NCI-H187 (cell line): ENCODE data around the gene ARHGEF25.
"Not testable (repeated sequence)": the region's sequence is repeated elsewhere in the genome, so short reads cannot be mapped to it uniquely, and the experiment has no call there.

ENCODE experiments used
- DNase-seq, 2 experiments: peaks; one replicate each; lab custom pipeline; 2025; lab: John Stamatoyannopoulos, UW

The ARHGEF25 gene

DNA sequence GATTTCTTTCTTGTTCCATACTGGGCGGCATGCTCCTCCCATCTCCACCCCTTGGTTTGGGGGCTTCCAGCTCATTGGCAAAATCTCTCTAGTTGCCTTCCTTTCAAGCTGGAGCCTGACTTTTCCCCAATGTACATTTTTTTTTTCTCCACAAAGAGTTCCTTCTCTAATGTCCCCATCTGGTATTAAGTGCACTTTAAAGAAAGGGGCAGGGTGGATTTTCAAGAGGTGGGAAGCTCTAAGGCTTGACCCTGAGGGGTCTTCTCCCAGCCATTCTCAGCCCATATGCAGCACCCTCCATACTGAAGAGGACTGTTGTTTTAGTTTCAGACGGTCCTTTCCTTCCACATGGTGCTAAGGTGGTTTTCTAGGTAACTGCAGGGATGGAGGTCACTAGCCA lies 26.1 kb upstream of the ARHGEF25 start:
- no peak for DNase-seq

DNA sequence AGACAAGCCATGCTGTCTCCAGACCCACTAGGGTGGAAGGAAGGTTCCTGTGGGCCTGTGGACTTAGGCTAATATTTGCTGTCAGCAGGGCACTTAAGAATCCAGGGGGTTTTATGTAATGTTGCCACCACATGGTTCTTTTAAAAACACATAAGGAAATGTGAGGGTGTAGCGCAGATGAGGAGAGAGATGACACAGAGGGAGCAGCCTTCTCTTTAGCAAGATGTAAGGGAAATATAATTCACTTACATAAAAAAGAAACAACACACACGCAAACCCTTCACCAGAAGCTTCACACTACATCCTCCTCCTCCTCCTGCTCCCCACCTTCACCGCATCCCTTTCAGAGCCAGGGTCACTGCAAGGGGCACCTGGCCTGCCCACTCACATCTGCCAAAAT lies 25.1 kb upstream of the ARHGEF25 start:
- no peak for DNase-seq

DNA sequence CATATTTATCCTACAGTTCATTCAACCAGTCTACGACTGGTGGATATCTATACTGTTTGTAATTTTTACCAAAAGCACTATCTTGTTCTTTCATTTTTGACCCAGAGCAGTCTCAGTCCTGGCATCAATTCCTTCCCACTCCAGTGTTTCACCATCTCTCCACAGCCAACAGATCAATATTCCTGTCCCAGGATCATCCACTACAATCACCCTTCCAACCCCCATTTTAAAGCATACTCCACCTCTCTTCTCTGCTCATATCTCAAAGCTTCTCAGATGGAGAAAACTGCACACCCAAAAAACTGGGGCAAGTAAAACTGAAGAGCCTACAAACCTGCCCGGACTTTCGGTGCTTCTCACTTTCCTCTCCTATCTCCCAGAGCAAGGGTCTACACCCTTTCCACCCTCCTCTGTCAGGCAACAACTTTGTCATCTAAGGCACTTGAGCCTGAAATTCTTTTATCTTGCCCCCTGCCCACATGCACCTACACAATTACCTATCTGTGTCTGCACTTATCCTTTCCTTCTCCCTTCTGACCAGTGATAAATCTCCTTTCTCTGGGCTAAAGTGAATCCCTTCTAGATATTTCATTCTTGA lies 24.3 kb upstream of the ARHGEF25 start:
- DNase-seq: no peak

DNA sequence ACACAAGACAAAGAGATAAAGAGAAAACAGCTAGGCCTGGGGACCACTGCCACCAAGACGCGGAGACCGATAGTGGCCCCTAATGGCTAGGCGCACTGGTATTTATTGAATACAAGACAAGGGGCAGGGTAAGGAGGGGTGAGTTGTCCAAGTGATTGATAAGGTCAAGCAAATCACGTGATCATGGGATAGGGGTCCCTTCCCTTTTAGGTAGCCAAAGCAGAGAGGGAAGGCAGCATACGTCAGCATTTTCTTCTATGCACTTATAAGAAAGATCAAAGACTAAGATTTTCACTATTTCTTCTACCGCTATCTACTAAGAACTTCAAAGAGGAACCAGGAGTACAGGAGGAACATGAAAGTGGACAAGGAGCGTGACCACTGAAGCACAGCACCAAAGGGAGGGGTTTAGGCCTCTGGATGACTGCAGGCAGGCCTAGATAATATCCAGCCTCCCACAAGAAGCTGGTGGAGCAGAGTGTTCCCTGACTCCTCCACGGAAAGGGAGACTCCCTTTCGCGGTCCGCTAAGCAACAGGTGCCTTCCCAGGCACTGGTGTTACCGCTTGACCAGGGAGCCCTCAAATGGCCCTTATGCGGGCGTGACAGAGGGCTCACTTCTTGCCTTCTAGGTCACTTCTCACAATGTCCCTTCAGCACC lies 22.2 kb upstream of the ARHGEF25 start:
- DNase-seq: not testable (repeated sequence)

DNA sequence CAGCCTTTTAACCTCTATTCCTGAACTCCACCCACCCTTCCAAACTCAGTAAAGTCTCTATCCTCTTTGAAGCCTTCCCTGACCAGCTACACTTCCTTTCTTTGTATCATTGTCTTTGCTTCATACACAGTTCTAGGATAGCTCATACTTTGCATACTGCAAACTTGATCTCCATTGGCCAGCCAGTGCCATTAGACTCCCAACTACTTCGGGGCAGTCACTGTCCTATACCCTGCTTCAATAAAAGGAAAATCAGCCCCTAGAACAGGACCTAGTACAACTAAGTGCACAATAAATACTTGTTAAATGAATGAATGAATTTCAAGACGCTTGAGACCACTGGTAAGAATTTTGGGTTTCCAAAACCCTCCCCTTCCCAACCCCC lies 20.8 kb upstream of the ARHGEF25 start:
- no peak for DNase-seq

DNA sequence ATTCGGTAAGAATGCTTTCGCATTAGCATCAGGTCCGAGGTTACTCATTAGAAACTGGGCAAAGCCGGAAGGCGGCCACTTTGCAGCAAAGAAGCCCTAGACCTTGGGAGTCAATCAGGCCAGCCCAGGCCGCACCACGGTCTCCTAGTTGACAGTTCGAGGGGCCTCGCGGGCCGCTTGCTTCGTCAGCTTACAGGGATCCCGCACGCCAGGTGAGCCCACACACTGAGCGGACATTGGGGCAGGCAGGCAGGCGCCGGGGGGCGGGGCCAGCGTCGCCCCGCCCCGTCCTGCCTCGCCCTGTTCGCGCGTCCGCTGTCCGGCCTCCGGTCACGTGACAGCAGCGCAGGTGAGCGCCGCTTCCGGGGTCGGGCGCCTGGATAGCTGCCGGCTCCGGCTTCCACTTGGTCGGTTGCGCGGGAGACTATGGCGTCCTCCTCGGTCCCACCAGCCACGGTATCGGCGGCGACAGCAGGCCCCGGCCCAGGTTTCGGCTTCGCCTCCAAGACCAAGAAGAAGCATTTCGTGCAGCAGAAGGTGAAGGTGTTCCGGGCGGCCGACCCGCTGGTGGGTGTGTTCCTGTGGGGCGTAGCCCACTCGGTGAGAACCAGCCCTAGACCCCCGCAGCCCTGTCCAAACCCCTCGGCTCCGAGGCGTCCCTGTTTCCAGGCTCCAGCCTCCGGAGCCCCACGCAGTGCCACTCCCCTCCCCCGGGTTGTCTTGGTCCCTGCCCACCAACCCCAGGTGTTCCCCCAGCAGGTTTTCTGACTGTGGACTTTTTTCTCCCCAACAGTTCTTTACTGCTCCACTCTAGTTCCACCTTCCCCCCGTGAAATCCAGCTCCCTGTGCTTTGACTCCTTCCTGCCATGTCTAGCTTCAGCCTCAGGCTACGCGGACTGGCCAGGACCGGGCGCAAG lies 20.1 kb upstream of the ARHGEF25 start, which contains the start of gene PIP4K2C:
Gene PIP4K2C, plus strand, starts transcription at position 329 of the 918 bp plus-strand sequence. Its CDS starts 98 bp downstream, at position 427.
- DNase-seq: peak; percentile 89

DNA sequence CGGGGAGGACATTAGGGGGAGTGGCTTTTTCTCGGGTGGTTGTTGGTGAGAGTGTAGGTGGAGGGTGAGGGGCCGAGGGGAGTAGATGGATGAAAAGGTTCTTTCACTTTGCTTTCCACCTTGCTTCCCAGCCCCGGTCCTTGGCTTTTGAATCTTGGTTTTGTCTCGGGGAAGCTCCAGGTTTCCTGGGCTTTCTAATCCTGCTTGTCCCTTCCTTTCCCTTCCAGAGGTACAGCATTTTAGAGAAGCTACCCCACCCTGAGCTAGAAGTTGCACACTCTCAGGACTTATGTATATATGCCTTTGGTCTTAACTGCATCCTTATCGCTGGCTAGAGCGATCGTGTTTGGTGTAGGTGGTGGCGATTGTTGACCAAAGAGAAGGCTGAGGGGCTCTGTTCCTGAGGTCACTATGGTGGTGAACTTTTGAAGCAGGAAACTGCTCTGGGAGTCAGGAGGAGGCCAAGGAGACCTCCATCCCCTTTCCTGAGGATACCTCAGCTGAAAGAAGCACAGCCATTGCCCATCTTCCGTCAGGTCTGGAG lies 19.4 kb upstream of the ARHGEF25 start:
- DNase-seq: no peak

DNA sequence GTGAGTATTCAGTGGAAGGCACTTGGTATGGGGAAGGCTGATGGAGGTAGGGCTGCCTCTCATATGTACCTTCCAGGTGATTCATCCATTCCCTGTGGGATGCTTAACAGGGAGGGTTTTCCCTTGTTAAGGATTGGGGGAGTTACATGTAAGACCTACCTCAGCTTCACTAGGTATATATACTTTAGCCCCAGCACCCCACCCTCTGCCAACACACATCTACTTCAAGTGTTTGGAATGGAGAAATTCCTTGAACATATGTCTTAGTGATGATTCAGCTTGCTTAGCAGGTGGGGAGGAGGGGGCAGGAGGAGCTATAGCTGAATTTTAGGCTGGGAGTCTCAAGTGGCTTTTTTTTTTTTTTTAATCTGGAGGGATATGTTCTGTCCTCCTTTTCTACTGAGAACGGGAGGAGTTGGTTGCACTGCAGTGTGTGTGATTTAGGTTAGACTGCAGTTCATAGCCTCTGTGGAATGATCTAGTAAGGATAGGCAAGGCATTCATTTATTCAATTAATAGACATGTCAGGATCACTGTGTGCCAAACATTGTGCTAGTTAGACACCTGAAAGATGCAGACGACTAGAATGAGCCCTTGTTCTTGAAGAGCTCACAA lies 18.6 kb upstream of the ARHGEF25 start:
- no peak for DNase-seq

DNA sequence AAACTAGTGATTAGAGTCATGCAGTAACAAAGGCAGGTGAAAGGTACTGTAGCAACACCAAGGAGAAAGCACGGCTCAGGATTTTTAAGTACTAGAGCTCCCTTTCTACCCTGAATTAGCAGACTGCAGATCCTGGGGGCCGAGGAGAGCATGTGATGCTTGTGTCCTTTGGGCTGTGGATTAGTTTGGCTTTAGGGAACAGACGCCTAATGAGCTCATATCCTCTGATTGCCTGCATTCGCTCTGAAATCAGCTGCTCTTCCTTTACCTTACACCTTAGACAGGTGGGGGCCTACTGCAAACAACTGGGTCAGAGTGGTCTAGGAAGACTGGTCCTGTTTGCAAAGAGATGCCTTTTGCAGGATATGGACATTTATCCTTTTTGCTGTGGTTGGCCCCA lies 18.0 kb upstream of the ARHGEF25 start:
- DNase-seq: no peak

DNA sequence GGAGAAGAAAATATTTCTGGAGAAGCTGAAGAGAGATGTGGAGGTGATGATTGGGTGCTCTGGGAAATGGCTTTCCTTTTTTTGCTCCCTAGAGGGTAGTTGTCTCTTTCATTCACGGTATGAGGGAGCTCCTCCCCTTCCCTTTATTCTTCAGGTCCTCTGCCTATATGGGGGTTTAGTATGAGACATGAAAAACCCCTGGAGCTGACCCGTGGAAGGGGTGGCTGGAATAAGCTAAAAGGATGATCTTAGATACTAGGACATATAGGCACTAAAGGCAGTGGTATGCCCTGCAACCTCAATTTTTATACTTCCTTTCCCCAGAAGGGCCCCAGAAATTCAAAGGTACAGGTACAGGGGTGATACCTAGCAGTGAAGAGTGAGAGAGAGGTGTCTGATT lies 10.8 kb upstream of the ARHGEF25 start:
- DNase-seq: no peak

DNA sequence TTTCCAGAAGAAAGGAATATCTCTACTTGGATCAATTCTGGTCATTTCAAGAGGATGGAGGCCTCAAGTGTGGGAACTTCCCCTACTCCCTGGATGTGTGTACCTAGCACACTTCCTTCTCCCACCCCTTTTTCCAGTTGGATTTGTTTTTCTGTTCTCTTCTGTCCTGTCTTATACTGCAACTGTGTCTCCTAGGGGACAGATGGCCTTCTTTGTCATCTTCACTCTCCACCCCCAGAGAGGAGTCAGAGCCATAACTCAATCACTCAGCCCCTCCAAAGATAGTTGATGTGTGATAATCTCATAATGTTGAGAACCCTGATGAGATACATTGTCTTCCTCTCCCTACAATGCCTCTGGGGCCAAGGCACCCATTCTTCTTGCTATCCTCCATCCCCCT lies 8.7 kb upstream of the ARHGEF25 start:
- no peak for DNase-seq

DNA sequence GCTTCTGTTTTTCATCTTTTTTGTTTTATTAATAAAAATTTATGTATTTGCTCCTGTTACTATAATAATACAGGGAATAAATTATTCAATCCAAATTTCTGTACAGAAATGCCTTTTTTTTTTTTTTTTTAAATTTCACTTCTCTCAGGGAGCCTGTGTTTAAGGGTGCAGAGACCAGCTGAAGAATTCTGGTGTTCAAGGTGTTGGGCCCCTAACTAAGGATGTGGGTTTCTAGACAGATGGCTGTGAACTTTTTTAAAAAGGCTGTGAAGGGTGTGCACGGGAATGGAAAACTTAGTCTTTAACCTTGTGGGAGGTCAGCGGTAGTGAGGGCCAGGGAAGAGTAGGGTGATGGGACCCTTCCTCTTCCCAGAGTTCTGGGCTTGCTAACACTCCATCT lies 7.9 kb upstream of the ARHGEF25 start:
- DNase-seq: no peak

DNA sequence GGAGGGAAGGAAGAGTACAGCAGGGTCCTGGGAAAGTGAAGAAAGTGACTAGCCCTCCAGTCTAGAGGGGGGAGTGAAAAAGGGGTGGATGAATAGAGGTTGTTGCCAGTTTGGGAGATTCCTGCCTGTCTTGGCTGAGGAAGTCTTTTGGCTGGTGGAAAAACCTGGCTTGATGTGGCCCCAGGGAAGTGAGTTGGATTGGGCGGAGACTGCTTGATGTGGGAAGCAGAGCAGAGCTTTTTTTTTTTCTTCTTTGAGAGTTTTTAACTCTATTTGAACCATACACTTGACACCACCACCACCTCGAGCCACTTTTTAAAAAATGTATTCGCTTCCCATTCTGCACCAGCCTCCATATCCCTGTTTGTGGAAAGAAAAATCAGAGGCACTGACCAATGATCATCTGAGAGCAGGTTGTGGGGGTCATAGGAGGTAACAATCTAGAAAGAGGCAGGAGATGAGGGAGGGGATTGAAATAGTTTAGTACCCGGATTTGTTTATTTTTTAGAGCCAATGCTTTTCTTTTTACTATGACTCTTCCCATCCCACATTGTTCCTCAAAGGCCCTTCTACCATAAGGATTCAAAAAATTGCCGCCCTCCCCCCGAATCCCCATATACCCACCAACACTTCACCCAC lies 7.3 kb upstream of the ARHGEF25 start:
- DNase-seq: peak in 1 of 2 experiments; percentile 15

DNA sequence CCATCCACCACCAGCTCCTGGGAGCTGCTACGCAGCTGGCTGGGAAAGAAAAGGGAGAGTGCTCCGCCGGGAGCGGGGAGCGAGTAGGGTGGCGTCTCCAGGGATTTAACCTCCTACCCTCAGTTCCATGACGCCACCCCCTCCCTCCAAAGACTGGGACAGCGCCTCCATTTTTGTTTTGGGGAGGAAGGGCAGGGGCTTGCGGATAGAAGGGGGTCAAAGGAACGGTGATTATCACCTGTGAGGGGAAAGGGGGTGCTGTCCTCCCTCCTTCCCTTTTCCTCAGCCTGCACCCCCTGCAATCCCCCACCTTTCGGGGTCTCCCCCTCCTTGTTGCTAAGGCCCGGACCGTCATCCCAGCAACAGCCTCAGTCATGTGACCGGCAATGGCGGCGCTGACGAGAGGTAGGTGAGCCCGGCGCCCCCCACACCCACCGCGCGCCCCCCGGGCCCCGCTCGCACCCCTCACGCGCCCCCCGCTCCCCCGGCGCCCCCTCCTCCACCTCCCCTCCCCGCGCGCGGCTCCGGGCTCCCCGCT lies 6.7 kb upstream of the ARHGEF25 start, which contains the start of gene DTX3:
Gene DTX3, plus strand, starts transcription at position 371 of the 538 bp plus-strand sequence. CDS start 1,694 bp downstream, outside the sequence.
- DNase-seq: peak in 1 of 2 experiments; percentile 30

DNA sequence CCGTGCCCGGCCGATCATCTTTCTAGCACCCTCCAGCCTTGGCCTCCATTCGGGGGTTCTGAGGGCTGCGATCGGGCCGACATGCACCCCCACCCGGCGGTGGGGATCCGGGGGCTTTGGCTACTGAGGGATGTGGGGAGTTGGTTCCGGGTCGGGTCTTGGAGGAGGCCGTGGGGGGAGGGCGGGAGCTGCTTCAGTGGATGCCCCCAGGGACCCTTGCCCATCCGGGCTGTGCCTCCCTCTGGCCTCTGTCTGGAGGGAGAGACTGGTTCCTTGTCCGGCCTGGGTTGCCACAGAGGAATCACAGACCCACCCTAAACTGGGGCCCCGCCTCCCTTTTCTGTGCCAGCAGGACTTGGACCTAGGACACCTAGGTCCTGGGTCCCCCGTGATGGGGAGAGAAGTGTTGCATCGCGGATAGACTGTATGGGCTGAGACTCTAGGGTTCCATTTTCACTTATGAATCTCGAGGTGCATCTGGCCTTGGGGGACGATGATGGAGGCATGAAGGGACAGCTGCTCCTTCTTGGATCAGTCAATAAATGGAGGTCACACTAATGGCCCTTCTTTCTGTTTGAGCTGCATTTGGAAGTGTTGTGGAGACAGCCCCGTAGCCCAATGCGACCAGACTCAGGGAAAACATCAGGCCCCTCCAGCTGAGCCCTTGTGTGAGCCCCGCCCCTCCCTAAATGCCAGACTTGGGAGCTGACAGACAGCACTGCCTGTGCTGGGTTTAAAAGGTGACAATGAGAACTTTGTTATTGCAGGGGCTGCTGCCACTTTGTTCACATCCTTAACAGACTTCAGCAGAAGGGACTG lies 6.0 kb upstream of the ARHGEF25 start:
- DNase-seq: no peak

DNA sequence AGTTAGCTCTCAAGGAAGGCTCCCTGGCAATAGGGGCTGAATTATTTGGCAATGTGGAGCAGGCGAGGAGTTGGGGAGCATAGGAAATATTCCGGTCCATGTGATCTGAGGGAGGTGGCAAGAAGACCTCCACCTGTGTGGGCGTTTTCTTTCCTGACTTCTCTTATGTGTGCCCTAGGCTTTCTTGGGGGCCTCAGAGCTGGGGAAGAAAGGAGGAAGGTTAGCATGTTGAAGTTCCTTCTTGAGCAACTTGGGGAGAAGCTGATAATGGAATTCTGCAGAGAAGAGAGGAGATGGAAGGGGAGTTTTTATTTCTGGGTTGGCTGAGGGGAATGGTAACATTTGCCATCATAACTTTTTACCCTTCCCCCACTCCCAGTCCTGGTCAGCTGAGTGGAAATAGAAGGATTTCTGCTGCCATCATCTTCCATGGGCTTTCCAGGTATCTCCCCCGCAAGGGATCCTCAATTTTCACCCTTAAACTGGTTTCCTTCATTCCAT lies 5.4 kb upstream of the ARHGEF25 start:
- no peak for DNase-seq

DNA sequence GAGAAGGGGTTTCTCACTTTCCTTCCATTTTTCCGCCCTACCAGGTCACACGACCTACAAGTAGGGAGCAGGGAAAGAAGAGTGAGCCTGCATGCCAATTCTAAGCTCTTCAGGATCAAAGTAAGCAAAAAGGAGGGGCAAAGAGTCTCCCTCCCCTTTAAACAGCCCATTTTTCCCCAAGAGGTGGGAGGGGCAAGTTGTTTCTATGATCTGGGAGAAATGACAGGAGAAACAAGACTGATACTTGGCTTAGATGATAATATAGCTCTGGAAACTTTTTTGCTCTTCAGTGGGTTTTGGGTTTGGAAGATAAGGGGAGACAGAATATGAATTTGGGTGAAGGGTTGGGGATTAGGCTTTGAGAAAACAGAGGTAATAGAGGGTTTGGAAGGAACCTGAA lies 4.8 kb upstream of the ARHGEF25 start:
- DNase-seq: no peak

DNA sequence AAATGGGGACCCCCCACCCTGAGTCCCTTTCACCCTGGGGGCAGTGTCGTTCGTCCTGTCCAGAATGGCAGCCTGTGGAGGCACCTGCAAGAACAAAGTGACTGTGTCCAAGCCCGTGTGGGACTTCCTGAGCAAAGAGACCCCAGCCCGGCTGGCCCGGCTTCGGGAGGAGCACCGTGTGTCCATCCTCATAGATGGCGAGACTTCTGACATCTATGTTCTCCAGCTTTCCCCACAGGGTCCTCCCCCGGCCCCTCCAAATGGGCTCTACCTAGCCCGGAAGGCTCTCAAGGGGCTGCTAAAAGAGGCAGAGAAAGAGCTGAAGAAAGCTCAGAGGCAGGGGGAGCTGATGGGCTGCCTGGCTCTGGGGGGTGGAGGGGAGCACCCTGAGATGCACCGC lies 4.4 kb upstream of the ARHGEF25 start:
- DNase-seq: no peak

DNA sequence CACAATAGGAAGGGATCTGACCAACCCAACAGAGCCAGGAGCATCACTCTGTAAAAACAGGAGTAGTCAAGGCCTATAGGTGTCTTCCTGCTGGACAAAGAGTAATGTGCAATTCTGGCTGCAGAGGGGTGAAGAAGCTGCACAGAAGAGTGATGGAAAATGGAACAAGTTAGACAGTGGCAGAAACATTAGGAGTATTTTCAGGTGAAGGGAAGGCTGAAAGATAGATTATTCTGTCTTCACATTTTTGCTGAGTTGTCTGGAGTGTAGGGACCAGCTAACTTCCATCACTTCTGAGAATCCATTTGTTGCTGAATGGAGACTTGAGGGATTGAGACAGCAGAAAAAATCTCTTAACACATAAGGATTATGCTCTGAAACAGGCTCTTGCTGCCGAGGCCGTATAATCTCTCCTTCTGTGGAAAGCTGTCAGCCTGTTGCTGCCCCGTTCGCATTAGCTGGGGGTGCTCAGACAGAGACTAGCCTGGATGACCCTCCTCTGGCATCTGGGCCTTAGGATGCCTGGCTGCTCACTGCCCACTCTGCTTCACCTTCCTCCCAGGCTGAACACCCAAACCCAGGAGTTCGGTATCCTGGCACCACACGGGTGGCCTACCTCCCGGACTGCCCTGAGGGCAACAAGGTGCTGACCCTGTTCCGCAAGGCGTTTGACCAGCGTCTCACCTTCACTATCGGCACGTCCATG lies 3.1 kb upstream of the ARHGEF25 start:
- DNase-seq: no peak
